K562 (cell line): Measurements from ENCODE around the gene CIB1. TPM values are rescaled to one million over a fixed set of nuclear protein-coding genes. Genes with fewer than 3 reads are reported as not detected.
A peak's percentile ranks its signal among the peaks of the same experiment; 100 is the strongest.

Experiments used
- BCL6 ChIP-seq: fragments of 250-450 bp; sonication (Bioruptor Pico); IDR thresholded peaks from 2 replicates; pipeline ENCODE4 v1.4.0; 2020
- CBX2 ChIP-seq: fragments of 200-600 bp; sonication (generic); IDR thresholded peaks from one replicate; pipeline ENCODE4 v1.6.1; 2012; ENCODE audit warnings: mild to moderate bottlenecking, low read length, inconsistent platforms; ENCODE audit not compliant: insufficient read depth, poor library complexity, severe bottlenecking
- CHD1 ChIP-seq: fragments of 200-600 bp; sonication (generic); IDR thresholded peaks from one replicate; pipeline ENCODE4 v1.6.1; 2012; ENCODE audit warnings: mild to moderate bottlenecking, moderate library complexity, low read length, inconsistent platforms
- CREM ChIP-seq: IDR thresholded peaks from 2 replicates; pipeline ENCODE4 v1.6.1; 2014; ENCODE audit warnings: antibody characterized with exemption, low read depth
- ELF2 ChIP-seq: fragments of 250-450 bp; sonication (Bioruptor Pico); IDR thresholded peaks from 2 replicates; pipeline ENCODE4 v1.5.0; 2021; ENCODE audit warnings: mild to moderate bottlenecking
- EP400 ChIP-seq: fragments of 450-650 bp; IDR thresholded peaks from 2 replicates; pipeline ENCODE4 v1.6.1; 2017; ENCODE audit warnings: antibody characterized with exemption, mild to moderate bottlenecking, moderate library complexity
- FOSL1 ChIP-seq: fragments of 200-800 bp; sonication (Bioruptor generic); conservative IDR thresholded peaks from 2 replicates; pipeline ENCODE4 v1.6.1; 2016; ENCODE audit warnings: missing genetic modification characterization, missing compliant biosample characterization
- FOXK1 ChIP-seq: sonication (generic); formaldehyde crosslinking; IDR thresholded peaks from 2 replicates; pipeline ENCODE4 v1.8.0; 2022; ENCODE audit warnings: missing genetic modification reagents, mild to moderate bottlenecking, borderline replicate concordance
- GATAD2A ChIP-seq: fragments of 450-650 bp; IDR thresholded peaks from 2 replicates; pipeline ENCODE4 v1.6.1; 2017
- JUN ChIP-seq, 2 experiments: sonication (generic) in 1 of 2; formaldehyde crosslinking in 1 of 2; IDR thresholded peaks; 2 replicates each; pipeline versions ENCODE4 v1.6.1 to v1.8.0; 2012 to 2022; ENCODE audit warnings: borderline replicate concordance in 2 of 2, mild to moderate bottlenecking in 2 of 2, improper control_type of control experiment in 1 of 2, low read depth in 1 of 2, low read length in 1 of 2, missing genetic modification reagents in 1 of 2
- MITF ChIP-seq: IDR thresholded peaks from 2 replicates; pipeline ENCODE4 v1.6.1; 2014; ENCODE audit warnings: antibody characterized with exemption
- NR3C1 ChIP-seq: sonication (generic); formaldehyde crosslinking; IDR thresholded peaks from 2 replicates; pipeline ENCODE4 v1.8.1; 2022; ENCODE audit warnings: missing genetic modification reagents
- POLR2G ChIP-seq: fragments of 200-400 bp; formaldehyde crosslinking; IDR thresholded peaks from 2 replicates; pipeline ENCODE4 v1.6.1; 2017; ENCODE audit warnings: low read depth, mild to moderate bottlenecking, antibody characterized with exemption, low read length, moderate library complexity
- PTRF ChIP-seq: fragments of 450-650 bp; IDR thresholded peaks from 2 replicates; pipeline ENCODE4 v1.6.1; 2016; ENCODE audit warnings: mild to moderate bottlenecking, missing genetic modification characterization, missing compliant biosample characterization
- RBBP5 ChIP-seq: fragments of 200-600 bp; sonication (generic); IDR thresholded peaks from 2 replicates; pipeline ENCODE4 v1.6.1; 2012; ENCODE audit warnings: borderline replicate concordance, mild to moderate bottlenecking, low read length, control low read depth, inconsistent platforms; ENCODE audit not compliant: insufficient read depth, poor library complexity, severe bottlenecking
- SMAD4 ChIP-seq: fragments of 250-450 bp; sonication (Bioruptor Pico); conservative IDR thresholded peaks from 2 replicates; pipeline ENCODE4 v1.8.0; 2021; ENCODE audit warnings: inconsistent platforms, mild to moderate bottlenecking, moderate library complexity
- SMARCA4 ChIP-seq: fragments of 450-650 bp; IDR thresholded peaks from 2 replicates; pipeline ENCODE4 v1.6.1; 2016
- ZNF146 ChIP-seq: IDR thresholded peaks from one replicate; pipeline ENCODE4 v1.6.1; 2018; ENCODE audit warnings: missing compliant biosample characterization; ENCODE audit not compliant: unreplicated experiment
- polyA plus RNA-seq, 8 experiments: library from polyadenylated mRNA; depleted of rRNA in 4 of 8; stranded (reverse) in 5 of 8; unstranded in 3 of 8; fragments of >200 nt; fragmentation: Nextera tagmentation in 2 of 8; fragmentation: Illumina TruSeq in 1 of 8; extraction: Ambion mirVana in 2 of 8; extraction: Trizol in 1 of 8; gene quantifications; 2 replicates each; pipeline versions ENCODE4 v1.2.1 to v1.2.3, GENCODE V29; 2011 to 2014; ENCODE audit warnings: inconsistent platforms in 1 of 8, missing spikeins in 1 of 8
- total RNA-seq, 7 experiments: library from RNA; depleted of rRNA in 6 of 7; stranded (reverse); fragments of >200 nt in 6 of 7; fragmentation: Illumina TruSeq in 2 of 7; extraction: Trizol in 2 of 7; gene quantifications; 2 replicates each; pipeline versions ENCODE4 v1.2.1 to v1.2.3, GENCODE V29; 2011 to 2021; ENCODE audit warnings: low replicate concordance in 1 of 7
- TF ChIP-seq, protein P1 (sequence below): fragments of 250-450 bp; sonication (Bioruptor Pico); IDR thresholded peaks from 2 replicates; pipeline ENCODE4 v1.6.1; 2021; ENCODE audit warnings: mild to moderate bottlenecking
- TF ChIP-seq, protein P2 (sequence below): fragments of 450-650 bp; IDR thresholded peaks from 2 replicates; pipeline ENCODE4 v1.6.1; 2018; ENCODE audit not compliant: partially characterized antibody

CIB1 gene
- total and polyA plus RNA-seq, 9 of the 15 experiments (the other 6 are each of a cell fraction or from before 2014, with no cell fraction given) = 14.9 to 136 (median 64.5) TPM

DNA sequence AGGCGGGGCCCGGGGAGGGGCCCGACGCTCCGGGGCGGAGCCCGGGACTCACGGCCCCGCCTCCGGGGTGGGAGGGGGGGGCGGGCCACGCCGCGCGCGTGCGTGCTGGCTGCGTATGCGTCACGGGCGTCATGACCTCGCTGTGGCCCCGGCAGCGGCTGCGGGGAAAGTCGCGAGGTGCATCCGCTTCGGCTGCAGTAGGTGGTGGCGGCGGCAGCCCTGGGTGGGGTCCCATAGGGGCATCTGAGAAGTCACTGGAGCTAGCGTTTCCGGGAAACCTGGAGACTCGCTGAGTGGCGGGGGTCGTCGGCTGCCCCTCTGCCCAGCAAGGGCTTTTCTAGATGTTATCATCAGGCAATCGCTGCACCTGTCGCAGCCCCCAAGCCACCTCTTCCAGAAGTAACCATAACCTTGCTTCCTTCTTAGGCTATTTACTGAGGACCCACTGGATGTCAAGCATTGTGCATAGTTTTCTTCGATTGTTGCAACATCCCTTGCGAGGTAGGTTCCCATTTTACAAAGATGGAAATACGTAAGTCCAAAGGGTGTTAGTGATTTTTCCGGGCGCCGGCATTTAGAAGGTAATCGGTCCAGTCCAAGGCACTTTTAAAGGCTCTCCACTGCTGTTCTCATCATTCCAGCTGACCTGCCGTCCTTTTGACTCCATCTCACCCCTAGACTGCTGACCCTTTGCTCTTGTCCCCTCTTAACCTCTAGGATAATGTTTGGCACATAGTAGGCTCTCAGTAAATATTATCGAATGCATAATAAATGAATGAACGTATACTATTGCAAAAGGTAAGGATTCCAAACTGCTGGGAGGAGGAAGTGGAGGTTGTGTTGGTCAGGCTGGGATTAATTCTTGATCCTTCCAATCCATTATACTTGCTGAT lies 601 bp upstream of the CIB1 start, which contains the start of gene GDPGP1 (continued):
- no peak for TF ChIP-seq PTRF
- TF ChIP-seq ELF2 (CRISPR knock-in tag) = no peak
- TF ChIP-seq ZNF146 (CRISPR knock-in tag) = no peak
- no peak; the same call in 1 of the 2 replicates for TF ChIP-seq CREM
- 0 out of 2 replicates have a peak, but pooled peaks have one; percentile 34 for TF ChIP-seq SMAD4 (CRISPR knock-in tag)
- TF ChIP-seq NR3C1 (CRISPR knock-in tag) = 0 out of 2 replicates have a peak, but pooled peaks have one; percentile 10
- TF ChIP-seq FOSL1 (tag) = peak; percentile 84
- peak; percentile 15; the same call in 1 of the 2 replicates for TF ChIP-seq MITF
- TF ChIP-seq POLR2G = peak; percentile 92
- 0 out of 2 replicates have a peak, but pooled peaks have one; percentile 30 for TF ChIP-seq SMARCA4
- TF ChIP-seq, protein P1, sequence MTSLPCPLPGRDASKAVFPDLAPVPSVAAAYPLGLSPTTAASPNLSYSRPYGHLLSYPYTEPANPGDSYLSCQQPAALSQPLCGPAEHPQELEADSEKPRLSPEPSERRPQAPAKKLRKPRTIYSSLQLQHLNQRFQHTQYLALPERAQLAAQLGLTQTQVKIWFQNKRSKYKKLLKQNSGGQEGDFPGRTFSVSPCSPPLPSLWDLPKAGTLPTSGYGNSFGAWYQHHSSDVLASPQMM (CRISPR knock-in tag) = no peak
- TF ChIP-seq RBBP5 = peak; percentile 36
- TF ChIP-seq CHD1 = no peak
- TF ChIP-seq GATAD2A = no peak
- TF ChIP-seq, protein P2, sequence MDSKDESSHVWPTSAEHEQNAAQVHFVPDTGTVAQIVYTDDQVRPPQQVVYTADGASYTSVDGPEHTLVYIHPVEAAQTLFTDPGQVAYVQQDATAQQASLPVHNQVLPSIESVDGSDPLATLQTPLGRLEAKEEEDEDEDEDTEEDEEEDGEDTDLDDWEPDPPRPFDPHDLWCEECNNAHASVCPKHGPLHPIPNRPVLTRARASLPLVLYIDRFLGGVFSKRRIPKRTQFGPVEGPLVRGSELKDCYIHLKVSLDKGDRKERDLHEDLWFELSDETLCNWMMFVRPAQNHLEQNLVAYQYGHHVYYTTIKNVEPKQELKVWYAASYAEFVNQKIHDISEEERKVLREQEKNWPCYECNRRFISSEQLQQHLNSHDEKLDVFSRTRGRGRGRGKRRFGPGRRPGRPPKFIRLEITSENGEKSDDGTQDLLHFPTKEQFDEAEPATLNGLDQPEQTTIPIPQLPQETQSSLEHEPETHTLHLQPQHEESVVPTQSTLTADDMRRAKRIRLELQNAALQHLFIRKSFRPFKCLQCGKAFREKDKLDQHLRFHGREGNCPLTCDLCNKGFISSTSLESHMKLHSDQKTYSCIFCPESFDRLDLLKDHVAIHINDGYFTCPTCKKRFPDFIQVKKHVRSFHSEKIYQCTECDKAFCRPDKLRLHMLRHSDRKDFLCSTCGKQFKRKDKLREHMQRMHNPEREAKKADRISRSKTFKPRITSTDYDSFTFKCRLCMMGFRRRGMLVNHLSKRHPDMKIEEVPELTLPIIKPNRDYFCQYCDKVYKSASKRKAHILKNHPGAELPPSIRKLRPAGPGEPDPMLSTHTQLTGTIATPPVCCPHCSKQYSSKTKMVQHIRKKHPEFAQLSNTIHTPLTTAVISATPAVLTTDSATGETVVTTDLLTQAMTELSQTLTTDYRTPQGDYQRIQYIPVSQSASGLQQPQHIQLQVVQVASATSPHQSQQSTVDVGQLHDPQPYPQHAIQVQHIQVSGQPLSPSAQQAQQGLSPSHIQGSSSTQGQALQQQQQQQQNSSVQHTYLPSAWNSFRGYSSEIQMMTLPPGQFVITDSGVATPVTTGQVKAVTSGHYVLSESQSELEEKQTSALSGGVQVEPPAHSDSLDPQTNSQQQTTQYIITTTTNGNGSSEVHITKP = no peak
- no peak for TF ChIP-seq BCL6 (CRISPR knock-in tag)
- TF ChIP-seq FOXK1 = no peak
- TF ChIP-seq CBX2 = no peak
- TF ChIP-seq JUN (IDR thresholded peaks at IDR 0.05; ENCODE audit: borderline replicate concordance, low read depth, low read length) = peak; percentile 65; the same call in 1 of the 2 replicates
- no peak for TF ChIP-seq JUN (CRISPR knock-in tag; IDR thresholded peaks at IDR 0.05; ENCODE audit: borderline replicate concordance)
- TF ChIP-seq EP400 = 0 out of 2 replicates have a peak, but pooled peaks have one; percentile 32
- TF ChIP-seq, all 486 proteins: peak for 64
